GM21528 (cell line): Measurements from ENCODE around the gene SLC18A3.

Source experiments
- ATAC-seq: cut with Tn5 transposase; IDR thresholded peaks from one replicate; pipeline ENCODE4 v1.9.1; 2021; ENCODE audit warnings: mild to moderate bottlenecking, moderate library complexity; ENCODE audit not compliant: unreplicated experiment, low FRiP score

The SLC18A3 gene

GRCh38 chr10:49647985-49648795 lies 38.1 kb downstream of the SLC18A3 start:
- ATAC-seq = no peak

- ATAC-seq = no peak
Observed at GRCh38 chr10:49649294-49649693, 39.2 kb downstream of the SLC18A3 start.

DNA sequence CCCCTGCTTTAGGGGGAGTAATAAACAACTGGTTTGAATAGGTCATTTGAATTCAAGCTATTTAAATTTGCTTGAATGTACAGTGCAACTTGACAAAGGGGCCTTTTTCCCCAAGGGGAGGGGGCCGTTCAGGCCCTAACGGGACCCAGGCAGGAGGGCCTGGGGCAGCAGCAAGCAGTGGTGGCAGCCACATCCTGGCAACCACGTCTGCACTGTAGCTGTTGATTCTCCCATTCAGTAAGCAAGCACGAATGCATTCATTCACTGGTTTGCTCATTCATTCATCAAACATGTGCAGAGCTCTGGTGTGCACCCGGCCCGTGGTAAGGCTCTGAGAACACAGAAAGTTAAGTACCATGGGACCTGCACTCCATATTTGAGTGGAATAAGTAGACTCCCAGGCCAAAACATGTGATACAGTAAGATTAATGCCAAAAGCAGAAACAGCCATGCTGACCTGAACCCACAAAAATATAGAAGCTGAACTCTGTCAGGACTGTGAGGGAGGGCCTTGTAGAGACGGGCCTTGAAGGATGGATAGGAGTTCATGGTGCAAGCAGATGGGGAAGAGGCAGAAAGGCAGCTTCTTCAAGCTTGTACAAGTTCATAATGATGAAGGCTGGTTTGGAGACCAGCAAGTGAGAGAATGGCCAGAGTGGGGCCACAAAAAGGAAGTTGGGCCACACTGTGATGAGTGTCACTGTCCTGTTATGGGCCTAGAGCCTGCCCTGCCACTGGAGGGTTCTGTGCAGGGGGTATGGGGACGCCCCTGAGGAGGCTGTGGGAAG lies 40.0 kb downstream of the SLC18A3 start:
- ATAC-seq = no peak

GRCh38 chr10:49650724-49651034 lies 40.6 kb downstream of the SLC18A3 start:
- ATAC-seq = no peak

GRCh38 chr10:49651039-49651835 lies 41.1 kb downstream of the SLC18A3 start:
- no peak for ATAC-seq

- ATAC-seq = no peak
Observed at GRCh38 chr10:49651917-49652316, 41.8 kb downstream of the SLC18A3 start.

- no peak for ATAC-seq
Observed at GRCh38 chr10:49652421-49653272, 42.5 kb downstream of the SLC18A3 start.

DNA sequence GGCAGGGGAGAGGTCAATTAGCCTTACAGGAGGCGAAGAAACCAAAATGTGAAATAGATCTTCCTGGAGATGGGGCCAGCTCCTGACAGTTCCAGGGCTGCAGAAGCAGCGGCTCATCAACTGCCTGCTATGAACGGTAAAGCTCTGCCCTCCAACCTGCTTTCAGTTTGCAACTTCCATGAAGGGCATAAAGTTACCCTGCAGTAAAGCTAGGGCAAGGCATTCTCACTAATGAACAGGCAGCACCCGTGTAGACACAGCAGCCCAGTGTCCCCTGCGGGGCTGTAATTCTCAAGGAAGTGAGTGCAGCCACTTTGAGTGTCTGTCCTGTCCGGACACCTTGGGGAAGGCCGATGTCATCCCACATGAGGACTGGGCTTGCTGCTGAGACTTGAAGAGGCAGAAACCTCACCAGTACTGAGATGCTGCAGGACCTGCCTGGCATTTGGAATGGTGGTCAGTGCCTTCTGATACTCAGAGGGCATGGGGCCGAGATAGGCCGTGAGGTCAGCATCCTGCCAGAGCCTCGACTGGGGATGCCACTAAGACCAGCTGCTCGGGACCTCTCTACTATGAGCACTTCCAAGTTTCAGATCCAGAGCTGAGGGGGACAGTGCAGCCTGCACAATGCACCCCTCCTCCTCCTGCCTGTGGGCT lies 43.3 kb downstream of the SLC18A3 start:
- ATAC-seq = no peak

- ATAC-seq = no peak
Observed at GRCh38 chr10:49654036-49654693, 44.1 kb downstream of the SLC18A3 start.

- no peak for ATAC-seq
Observed at GRCh38 chr10:49655099-49655498, 45.0 kb downstream of the SLC18A3 start.

GRCh38 chr10:49656845-49657493 lies 46.9 kb downstream of the SLC18A3 start:
- ATAC-seq = no peak

DNA sequence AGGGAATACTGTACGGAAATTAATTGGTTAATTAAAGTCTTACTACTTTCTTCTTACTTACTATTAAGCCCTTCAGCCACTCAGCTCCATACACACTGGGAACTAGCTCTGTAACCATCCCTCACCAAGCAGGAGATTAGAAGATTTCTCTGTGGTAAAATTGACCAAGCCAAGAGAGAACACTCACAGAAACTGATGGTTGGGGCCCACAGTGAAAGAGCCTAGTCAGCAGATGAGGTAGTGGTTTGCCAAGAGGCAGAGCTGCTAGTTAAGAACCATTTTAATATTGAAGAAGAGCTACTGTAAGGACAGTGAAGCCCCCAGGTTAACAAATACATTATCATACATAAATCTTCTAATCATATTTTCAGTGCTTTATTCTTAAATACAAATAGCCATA lies 47.5 kb downstream of the SLC18A3 start:
- ATAC-seq = no peak

DNA sequence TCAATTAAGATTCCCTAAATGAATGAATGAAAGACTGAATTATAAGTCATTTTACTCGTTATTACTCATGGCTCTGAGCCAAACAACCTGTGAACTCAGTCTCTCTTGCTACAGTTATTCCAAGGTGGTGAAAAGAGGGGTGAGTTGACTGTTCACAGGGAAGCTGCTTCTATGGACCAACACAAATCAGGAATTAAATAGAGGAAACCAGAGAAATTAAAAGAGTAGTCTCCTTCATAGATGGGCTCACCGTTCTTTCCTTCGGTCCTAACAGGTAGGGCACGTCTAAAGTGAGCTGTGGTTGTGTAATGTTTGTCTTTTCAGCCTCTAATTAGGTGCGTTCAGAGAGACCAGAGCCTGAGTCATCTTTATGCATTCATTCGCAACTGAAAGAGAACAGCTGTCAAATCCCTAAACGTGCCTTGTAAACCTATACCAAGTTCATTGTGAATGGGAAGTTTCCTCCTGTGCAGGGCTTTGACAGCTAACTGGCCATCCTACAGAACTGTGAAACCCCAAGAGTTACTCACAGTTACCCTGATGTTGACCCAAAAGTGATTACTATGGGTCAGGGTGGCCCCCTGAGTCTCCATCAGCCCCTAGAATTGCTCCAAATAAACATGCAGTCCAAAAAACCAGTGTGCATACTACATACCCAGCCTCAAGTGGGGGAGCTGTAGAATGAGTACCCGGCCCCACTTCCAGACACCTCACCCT lies 51.2 kb downstream of the SLC18A3 start:
- no peak for ATAC-seq
